Ammon's horn (tissue), 1 donor: ENCODE measurements around the gene SLC25A21.
"Not testable (repeated sequence)": the region's sequence is repeated elsewhere in the genome, so short reads cannot be mapped to it uniquely, and the experiment has no call there.

Experiments used
- DNase-seq: peaks from one replicate; pipeline ENCODE4 v3.0.0-alpha.2; 2016; ENCODE audit warnings: low spot score

SLC25A21 gene

DNA sequence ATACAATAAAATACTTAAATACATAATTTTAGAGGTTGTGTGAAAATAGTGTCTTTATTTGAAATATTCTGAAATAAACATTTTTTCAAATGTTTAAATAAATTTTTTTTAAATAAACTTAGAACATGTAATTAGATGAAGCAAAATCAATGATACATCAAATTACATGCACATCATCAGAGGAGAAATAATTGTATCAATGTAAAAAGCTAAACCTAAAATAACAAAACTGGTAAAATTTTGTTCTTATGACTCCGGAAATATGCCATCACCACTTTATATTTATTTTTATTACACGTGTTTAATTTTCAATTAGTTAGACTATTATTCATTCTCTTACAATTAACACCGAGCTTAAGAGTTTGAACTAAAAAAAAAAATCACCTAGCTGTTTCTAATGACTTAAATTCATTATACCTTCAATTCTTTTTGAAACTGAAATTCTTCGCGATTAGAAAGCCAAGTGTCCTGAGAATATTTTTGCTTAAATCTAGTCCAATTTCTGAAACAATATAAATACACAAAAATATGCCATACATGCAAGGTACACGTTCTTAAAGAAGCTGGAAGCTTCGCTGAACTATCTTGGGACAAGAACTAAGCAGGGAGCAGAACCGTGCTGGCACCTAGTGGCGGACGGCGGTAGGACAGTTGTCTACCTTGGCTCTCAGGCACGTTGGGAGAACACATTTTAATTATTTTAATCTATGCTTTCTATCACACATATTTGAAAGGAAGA, 230.5 kb downstream of the SLC25A21 start:
- peak; percentile 80 for DNase-seq

DNA sequence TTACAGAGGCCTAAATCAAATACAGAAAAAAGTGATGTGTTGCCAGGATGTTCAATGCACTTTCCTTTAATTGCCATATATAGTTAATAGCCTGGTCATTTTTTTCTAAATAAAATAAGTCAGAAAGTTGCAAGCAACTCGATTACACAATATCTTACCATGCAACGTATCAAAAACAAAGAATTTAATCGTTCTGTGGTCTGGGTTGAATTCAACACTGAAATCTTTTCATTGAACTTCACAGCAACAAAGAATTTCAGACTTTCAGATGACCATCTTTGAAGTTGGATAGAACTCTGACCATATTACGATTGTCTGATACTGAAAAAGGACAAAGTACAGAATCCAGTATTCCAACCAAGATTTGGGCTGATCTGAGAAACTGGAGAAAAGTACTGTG, 231.9 kb downstream of the SLC25A21 start:
- no peak for DNase-seq

DNA sequence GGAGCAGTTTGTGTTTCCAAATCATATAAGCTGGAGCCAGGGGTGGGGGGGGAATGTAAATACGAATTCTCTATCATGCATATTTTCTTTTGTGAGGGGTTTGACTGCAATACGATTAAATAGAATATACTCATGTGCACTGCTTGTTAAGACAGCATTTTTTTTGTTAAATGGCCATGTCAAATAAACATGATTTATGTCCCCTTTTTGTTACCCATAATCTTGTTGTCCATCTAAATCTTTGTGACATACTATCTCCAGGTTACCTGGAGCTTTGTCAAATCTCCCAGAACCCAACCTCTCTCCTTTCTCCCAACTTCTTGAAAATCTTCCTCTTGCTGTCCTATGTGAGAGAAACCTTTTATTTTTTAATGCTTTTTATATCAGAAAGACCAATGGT, 233.1 kb downstream of the SLC25A21 start:
- no peak for DNase-seq

DNA sequence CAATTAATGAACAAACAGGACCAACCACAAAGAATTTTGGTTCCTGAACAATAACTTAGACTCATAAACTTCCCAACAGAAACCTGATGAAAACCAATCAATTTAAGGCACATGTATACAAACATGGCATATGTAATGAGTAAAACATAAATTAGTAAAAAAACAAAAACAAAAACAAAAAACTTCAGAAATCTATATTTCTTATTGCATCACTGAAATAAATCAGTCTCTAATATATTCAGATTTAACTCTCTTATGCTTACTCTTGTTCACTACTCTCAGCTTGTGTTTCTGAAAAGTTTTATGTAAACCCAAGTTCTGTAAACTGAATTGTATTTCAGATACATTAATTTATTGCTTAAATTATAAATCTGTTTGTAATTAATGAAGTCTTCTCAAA, 233.7 kb downstream of the SLC25A21 start:
- DNase-seq, result no peak

DNA sequence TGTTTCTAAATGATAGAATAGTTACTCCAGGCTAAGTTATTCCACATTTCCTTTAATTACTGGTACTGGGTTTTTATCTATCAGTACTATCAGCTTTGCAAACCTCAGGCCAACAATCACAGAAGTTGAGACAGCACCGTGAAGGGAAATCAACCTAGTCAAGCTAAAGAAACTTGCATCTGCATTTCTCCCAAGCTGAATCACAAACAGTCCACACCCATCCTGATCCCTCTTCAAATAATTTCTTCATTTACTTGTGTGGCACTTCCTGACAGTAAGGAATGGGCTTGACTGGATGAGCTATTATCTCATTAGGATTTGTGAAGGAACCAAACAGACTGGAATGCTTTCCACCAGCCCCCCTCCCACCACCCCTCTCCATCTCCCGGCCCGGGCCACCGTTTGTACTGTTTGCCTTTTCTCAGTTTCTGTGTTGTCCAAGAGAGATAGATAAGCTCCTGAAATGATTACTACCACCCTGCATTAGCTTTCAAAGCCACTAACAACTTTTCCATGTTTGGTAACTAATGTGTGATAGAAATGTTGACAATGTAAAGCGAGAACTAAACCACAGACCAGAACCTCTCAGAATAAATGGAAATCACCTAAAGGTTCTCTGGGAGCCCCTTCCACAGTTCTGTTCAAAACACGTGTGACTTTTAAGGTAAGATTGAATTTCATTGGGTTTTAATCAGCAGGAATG, 236.3 kb downstream of the SLC25A21 start:
- DNase-seq, result no peak

DNA sequence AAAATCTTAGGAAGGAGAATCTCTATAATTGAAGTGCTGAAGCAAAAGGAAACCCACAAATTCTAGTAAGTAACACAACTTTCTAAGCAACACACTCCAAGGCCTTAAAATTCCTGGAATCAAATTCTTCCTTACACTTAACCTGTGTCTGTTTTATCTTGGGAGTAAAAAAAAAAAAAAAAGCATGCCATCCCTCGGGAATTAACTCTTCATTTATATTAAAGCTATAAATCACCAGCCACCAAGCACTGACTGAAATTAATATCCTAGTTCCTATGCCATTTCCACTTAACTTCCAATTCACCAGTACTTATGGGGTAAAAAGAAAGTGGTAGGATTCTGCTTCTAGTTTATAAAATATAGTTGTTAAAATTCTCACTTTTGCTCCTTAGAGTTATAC, 238.1 kb downstream of the SLC25A21 start:
- no peak for DNase-seq

DNA sequence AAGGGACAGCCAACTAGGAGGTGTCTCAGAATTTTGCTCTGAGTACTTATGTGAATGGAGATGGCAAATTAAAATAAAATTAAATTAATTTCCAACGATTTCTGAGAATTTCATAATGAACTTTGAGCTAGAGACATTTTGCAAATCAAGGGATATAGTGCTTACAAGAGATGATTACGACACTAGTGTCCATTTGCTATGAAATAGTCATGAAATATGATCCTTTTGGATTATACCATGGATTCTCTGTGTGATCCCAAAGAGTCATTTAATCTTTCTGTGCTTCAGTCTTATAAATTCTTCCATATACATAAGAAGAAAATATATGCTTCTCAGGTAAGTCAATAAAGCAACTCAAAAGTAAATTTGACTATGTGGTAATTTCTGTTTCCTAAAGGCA, 240.6 kb downstream of the SLC25A21 start:
- DNase-seq, result no peak

DNA sequence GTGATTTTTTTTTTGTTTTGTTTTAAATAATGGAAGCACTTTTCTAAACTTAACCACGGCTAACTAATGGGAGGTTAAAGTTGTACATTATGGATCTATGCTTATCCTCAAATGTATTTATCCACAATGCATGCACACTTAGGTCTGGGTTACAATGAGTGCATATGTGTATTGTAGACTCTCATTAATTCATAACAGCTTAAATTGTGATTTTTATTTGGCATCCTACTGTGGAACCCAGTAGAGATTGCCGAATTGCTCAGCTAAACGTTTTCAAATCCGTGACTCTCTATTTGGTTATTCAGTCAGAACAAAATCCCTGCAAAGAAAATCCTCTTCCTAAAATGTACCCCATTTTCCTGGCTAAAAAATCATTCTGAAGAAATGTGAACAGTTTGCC, 244.0 kb downstream of the SLC25A21 start:
- DNase-seq, result no peak

DNA sequence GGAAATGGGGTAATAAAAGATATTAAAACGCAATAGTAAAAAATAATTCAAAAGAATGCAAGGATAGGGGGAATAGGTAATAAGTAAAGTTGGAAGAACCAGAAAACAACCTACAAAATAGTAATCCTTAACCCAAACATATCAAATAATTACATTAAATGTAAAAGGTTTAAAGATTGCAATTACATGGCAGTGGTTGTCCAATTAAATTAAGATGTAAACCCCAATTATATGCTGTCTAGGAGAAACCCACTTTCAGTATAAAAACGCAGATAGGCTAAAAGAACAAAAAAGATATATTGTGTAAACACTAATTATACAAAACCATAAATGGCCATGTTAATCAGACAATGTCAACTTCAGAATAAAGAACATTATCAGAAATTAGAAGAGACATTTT, 247.3 kb downstream of the SLC25A21 start:
- no peak for DNase-seq

DNA sequence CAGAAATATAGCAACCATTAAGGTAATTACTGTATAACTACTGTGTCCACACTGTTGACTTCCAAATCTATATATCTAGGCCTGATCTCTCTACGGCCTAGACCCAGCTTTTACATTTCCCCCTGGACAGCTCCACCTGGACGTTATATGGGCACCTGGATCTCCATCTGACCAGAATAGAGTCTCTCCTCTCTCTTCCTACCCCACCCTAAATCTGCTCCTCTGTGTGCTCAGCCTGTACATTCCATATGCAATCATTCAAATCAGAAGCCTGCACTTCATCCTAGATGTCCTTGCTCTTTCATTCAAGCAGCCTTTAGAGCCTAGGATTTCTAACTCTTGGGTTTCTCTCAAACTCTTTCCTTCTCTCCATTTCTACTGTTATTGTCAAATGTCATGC, 255.7 kb downstream of the SLC25A21 start:
- DNase-seq, result no peak

DNA sequence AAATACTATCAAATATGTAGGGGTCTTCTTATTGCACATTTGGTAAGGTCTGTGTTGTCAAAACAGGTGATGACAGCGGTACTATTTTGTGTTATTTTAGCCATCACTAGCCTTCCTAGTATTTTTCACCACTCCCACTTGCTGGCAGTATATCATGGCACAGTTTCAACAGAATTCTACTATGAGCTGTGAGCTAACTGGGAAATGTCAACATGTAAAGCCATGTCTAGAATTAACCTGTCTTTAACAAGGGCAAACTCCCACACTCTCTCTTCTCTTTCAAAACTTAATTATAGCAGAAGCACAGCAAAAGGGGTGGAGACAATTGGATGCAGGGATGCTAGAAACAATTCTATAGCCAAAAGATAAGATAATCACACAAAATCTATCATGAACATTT, 257.3 kb downstream of the SLC25A21 start:
- DNase-seq, result no peak

DNA sequence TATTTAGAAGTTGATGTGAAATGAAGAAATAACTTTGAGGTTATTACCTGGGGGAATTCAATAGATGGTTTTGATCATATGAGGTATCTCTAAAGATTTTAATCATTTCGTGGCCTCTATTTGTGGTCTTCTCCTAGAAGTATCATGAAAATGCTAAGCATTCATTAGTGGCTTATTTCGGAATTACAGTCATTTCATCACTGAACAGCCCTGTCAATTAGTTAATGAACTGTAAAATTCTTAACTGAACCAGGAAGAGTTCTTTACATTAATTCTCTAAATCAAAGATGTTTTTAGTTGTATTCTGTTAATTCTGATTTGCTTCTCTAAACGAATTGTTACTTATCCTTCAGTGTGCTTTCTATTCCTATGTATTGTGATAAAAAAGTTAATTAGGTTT, 261.8 kb downstream of the SLC25A21 start:
- DNase-seq, result no peak

DNA sequence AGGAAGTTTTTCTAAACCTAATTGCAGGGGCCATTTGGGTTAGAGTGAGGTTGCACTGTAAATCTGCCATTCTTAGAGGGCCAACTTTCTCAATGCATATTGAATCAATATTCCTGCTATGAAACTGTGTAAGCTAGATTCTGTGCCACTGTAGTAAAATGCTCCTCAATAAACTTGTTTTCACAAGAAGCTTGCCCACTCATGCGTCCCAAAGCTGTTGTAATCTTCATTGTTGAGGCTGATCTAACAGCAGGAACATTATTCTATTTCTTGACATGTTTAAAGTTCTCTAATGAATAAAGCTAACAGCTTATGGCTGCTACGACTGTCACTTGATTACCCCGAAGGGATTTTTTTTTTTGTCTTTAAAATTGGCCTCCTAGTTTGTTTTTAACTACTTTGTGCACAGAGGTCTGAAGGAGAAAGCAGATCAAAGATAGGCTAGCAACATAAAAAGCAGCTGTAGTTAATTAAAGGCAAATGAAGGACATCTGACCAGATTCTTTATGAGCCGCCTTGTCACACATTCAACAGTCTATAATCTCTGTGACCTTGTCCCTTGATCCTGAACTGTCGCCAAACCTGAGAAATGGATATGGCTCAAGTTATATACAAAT, 267.0 kb downstream of the SLC25A21 start:
- DNase-seq, result no peak

DNA sequence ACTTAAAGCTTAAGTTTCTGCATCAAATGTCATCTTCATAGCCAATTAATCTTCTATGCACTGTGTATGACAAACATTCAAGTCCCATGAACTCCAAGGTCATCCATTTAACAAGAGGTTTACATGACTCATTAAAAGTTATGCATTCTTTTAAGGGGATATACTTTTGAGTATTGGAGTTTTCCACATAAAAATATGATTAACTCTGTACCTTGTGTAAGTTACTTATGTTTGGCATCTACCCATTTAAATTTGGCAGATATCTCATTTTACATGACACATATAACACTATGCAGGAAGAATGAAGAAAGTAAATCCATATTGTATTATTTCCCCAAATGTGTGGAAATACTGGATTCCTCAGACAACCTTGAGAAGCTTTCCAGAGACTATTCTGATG, 270.5 kb downstream of the SLC25A21 start:
- no peak for DNase-seq

DNA sequence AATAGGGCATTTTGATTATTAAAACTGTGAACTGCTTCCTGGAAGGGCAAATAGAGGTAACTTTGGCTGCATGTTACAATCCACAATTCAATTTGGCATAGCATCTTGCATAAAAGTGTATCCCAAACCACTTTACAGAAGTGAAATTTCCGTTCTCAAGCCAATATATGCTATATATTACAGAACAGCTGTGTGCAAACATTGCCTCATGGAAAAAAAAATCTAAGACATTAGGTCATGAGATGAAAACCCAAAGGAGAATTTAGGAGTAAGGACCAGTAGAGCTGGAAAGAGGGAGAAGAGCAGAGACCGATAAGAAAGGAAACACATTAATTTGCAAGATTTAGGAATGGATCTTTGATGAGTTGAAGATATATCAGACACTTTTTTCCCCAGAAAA, 271.6 kb downstream of the SLC25A21 start:
- no peak for DNase-seq

DNA sequence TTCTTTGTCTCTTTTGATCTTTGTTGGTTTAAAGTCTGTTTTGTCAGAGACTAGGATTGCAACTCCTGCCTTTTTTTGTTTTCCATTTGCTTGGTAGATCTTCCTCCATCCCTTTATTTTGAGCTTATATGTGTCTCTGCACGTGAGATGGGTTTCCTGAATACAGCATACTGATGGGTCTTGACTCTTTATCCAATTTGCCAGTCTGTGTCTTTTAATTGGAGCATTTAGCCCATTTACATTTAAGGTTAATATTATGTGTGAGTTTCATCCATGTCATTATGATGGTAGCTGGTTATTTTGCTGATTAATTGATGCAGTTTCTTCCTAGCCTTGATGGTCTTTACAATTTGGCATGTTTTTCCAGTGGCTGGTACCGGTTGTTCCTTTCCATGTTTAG, 276.1 kb downstream of the SLC25A21 start:
- not testable (repeated sequence) for DNase-seq

DNA sequence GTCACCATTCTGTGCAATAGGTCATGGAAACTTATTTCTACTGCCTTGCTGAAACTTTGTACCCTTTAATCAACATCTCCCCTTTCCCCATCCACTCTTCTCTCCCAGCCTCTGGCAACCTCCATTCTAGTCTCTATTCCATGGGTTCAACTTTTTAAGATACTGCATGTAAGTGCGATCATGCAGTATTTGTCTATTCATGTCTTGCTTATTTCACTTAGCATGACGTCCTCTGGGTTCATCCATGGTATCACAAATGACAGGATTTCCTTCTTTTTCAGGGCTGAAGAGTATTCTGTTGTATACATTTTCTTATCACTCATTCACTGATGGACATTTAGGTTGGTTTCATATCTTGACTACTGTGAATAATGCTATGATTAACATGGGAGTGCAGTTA, 288.4 kb downstream of the SLC25A21 start:
- DNase-seq, result no peak

DNA sequence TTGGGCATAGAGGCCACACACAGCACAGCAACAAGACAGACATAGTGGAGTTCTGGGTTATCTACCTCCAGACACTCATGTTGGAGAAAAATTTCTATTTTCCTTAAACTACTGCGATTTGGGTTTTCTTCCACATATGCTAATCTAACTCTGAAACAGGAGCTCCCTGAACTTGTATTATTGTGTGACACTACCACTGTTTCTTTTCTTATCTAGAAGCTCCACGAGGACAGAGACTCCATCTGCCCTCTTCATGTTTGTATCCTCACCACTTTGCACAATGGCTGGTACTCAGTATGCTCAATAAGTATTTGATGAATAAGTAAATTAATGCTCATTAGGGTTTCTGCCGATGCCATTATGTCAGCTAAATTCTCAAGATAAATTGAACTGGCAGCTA, 292.1 kb downstream of the SLC25A21 start:
- no peak for DNase-seq

DNA sequence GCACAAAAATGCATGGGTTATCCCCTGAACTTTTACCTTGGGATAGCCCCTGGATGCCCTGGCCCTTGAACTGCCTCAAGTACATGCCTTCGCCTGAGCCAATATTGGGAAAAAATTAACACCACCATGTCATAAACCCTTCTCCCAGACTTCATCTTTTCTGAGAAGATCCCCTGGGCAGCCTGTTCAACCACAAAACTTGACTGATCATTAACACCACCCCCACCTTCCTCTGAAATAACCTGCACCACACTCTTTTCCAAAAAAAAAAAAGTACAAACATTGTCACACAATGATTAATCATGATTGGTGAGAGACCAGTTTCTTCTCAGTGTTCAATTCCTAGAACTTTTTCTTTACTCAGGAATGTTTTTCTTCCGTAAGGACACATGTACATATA, 292.8 kb downstream of the SLC25A21 start:
- DNase-seq, result no peak

DNA sequence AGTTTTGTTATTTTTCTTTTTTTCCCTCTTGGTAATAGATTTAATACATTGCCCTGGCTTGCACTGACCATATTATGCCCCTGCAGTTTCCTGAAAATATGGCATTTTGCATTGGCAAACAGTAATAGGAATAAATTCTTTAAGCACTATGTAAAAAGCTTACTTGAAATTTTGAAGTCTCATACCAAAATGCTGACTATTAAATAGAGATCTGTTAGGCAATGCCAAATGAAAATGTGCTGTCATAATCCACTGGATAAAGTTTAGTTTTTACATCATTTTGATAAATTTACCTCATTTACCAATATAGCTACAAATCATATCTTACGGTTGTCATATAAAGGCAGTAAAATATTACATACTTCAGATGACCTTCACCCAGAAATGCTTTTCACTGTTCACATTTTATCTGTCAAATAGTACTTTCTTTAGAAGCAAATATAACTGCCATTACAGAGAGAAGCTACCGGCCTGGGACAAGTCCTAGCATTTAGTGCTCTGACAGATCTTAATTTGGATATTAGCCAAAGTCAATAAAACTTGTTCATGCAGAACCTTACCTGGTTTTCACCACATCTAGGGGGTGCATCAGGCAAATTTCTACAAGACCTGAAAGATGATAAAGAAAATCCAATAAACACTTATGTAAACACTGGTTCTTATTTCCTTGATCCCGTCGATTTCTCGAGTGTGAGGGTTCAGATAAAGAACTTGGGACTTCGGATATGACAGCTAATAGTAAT, 297.8 kb downstream of the SLC25A21 start:
- DNase-seq, result no peak

DNA sequence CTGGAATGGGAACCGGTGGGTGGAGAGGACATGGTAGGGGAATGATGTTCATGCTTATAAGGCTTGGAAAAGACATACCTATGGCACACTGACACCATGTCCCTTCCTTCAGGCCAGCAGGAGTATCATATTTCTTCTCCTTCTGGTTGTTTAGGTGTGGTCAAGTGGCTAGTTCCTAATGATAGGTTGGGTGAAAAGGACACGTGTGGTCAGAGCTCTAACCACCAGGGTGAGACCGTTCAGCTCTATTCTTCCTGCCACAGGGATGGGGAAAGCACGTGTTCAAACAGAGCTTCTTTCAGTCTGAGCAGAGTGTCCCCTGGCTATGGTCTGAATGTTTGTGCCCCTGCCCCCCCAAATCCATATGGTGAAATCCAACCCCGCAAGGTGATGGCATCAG, 301.6 kb downstream of the SLC25A21 start:
- DNase-seq, result no peak

DNA sequence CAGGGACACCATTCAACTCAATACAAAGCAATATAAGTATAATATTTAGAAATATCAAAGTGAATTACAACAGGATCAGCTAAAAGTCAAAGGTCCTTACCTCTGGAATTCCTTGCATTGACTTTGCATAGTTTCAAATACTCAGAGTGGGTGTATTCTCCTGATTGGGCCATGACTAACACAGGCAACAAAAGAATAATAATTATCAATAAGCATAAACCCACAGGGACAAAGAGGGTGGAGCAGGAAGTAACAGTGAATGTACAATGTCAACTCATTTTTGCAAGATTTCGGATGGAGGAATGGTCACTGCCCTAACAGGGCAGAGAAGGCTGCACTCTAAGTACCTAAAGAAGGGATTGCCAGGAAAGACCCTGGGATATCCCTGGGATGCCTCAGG, 303.3 kb downstream of the SLC25A21 start:
- no peak for DNase-seq

DNA sequence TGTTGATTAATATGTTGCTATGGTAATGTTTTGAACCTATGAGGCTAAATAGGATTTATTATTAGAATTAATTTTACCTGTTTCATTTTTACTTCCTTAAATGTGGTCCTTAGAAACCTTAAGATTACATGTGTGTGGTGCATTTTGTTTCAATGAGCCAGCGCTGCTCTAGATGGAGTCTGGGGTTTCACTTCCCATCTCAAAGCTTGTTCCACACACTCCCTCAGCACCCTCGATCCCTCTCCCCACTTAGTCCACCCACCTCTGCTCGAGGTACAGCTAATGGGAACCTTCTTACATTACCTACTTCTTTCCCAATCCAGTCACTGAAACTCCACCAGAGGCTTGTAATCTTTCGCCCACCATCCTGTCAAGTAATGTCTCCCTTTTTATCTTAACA, 305.5 kb downstream of the SLC25A21 start:
- no peak for DNase-seq
